ENCODE data around the gene KLF13. TPM values are rescaled to one million over a fixed set of nuclear protein-coding genes. Genes with fewer than 3 reads are reported as not detected.

The KLF13 gene
- total and polyA plus RNA-seq, 10 of the 15 experiments (the other 5 are each of a cell fraction or from before 2014, with no cell fraction given) = 20.3 to 109 (median 51.4) TPM

DNA sequence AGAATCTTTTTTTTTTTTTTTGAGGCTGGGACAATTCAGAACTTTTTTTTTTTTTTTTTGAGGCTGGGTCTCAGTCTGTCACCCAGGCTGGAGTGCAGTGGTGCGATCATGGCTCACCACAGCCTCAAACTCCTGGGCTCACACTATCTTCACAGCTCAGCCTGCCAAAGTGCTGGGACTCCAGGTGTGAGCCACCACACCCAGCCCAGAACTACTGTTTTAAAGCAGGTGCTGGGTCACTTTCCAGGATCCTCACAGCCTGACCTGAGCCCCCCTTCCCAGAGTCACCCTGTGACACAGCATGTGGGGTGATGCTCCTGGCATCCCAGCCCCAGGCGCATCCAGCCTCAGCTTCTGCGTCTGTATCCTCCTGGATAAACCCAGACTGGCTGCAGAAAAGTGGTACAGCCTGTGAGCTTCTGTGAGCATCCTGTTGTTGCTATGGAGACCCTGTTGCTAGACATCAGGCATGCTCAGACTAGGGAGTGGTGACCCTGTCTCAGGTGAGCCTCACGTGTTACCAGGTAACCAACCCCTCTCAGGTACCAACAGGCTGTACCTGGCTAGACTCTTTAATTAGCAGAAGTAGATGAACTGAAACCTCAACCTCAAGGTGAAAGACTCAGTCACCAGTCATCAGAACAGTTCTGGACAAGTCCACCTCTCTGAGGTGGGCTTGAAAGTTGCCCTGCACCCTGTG is 15.0 kb downstream of the KLF13 start:
- intact Hi-C loops (cut with micrococcal nuclease; ENCODE audit: unreplicated experiment) (no loop called here), in situ Hi-C loops (cut with MboI) (loop anchor here (25.0 kb wide), 2 partner anchors 704 to 1271 kb away; partner anchors contain the start of genes ARHGAP11A and ARHGAP11B)
- Histone ChIP-seq H3K27ac (ENCODE audit: control insufficient read depth, insufficient read depth) (peak overlapping the region; percentile 18; the same call in 1 of the 2 replicates), H3K4me2 (ENCODE audit: control insufficient read depth, insufficient read depth) (peak overlapping the region; percentile 80), H3K27me3 (replicated peaks in 1 of 2; ENCODE audit: control insufficient read depth in 2 of 2, insufficient read depth in 2 of 2, low read length in 1 of 2) (no peaks in the 10 kb centered on the region), H4K20me1 (ENCODE audit: control insufficient read depth, insufficient read depth) (peaks cover 10% of the 10 kb centered on the region), H2AFZ (ENCODE audit: control insufficient read depth, low read depth, low read length) (no peak overlapping the region), H3K9ac (ENCODE audit: control insufficient read depth, insufficient read depth, low read length) (no peak overlapping the region), H3K36me3 (ENCODE audit: control insufficient read depth in 2 of 2, insufficient read depth in 2 of 2, low read length in 1 of 2) (peaks cover 7 to 21% of the 10 kb centered on the region in 2 experiments), H3K4me1 (ENCODE audit: control insufficient read depth, insufficient read depth, low read length) (peaks cover 88% of the 10 kb centered on the region), H3K9me3 (replicated peaks; ENCODE audit: control insufficient read depth, insufficient read depth, low read length) (no peaks in the 10 kb centered on the region), H3K4me3 (no peak overlapping the region), H3K79me2 (ENCODE audit: control insufficient read depth, insufficient read depth, low read length) (peaks cover 99% of the 10 kb centered on the region)
- FAIRE-seq = no peak
- POLR2A ChIA-PET = interaction anchor here (0.6 to 1.3 kb wide), 2 partner anchors 13 to 47 kb away, joined by 3 to 4 read pairs; no protein-coding TSS in a partner anchor
- no peak for TF ChIP-seq CHD2 (IDR thresholded peaks at IDR 0.05; ENCODE audit: borderline replicate concordance, low read depth, low read length)
- TF ChIP-seq ZNF384 (IDR thresholded peaks at IDR 0.05; ENCODE audit: borderline replicate concordance, low read depth, low read length) = peak; percentile 37; the same call in 1 of the 2 replicates
- TF ChIP-seq TARDBP (IDR thresholded peaks at IDR 0.05; ENCODE audit: borderline replicate concordance) = no peak
- SMC1A ChIA-PET (ENCODE audit: uncharacterized antibody, unreplicated experiment) = interaction anchor here (1.7 to 2.0 kb wide), 2 partner anchors 12 to 13 kb away, joined by 7 to 8 read pairs; no protein-coding TSS in a partner anchor
- 82% methylated on average over 4 of the region's 4 CpGs for WGBS (ENCODE audit: insufficient coverage, insufficient replicate concordance, low lambda C conversion rate, missing lambda C conversion rate)
- no TSS peak for BruUV-seq (replicated peaks)
- RAD21 ChIA-PET (ENCODE audit: unreplicated experiment) = interaction anchor here (0.6 to 1.6 kb wide), 6 partner anchors 11 to 182 kb away, joined by 3 to 6 read pairs (median 4); no protein-coding TSS in a partner anchor
- no peak for DNase-seq (ENCODE audit: low read depth, low spot score)
- ATAC-seq = no peak
- CTCF ChIA-PET = no interaction called here

DNA sequence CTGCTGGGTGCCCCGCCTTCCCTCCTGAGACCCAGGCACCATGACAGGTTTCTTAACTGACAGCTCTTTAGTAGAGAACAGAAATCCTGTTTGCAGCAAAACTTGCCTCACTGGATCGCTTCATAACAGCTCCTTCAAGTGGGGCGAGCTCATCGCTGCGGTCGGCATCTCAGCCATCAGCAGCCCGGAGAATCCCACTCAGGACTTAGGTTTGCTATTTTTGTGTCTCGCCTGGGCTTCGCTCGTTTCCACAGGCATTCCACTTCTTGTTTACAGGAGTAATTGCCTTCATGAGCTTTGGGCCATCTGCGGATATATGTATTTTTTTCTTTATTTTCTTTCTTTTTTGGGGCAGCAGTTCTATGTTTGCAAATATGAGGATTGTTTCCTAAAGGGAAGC is 15.7 kb downstream of the KLF13 start:
- FAIRE-seq (no peak), ATAC-seq (no peak), DNase-seq (ENCODE audit: low read depth, low spot score) (no peak)
- RAD21 ChIA-PET (ENCODE audit: unreplicated experiment) = interaction anchor here (0.9 to 1.6 kb wide), 4 partner anchors 12 to 106 kb away, joined by 3 to 6 read pairs (median 4); no protein-coding TSS in a partner anchor
- Histone ChIP-seq H3K9ac (ENCODE audit: control insufficient read depth, insufficient read depth, low read length) (peak overlapping the region; percentile 7), H3K79me2 (ENCODE audit: control insufficient read depth, insufficient read depth, low read length) (peaks cover 99% of the 10 kb centered on the region), H4K20me1 (ENCODE audit: control insufficient read depth, insufficient read depth) (peaks cover 10% of the 10 kb centered on the region), H3K9me3 (replicated peaks; ENCODE audit: control insufficient read depth, insufficient read depth, low read length) (no peaks in the 10 kb centered on the region), H3K36me3 (ENCODE audit: control insufficient read depth in 2 of 2, insufficient read depth in 2 of 2, low read length in 1 of 2) (peaks cover 3 to 24% of the 10 kb centered on the region in 2 experiments; a peak in 3 of 4 replicates), H2AFZ (ENCODE audit: control insufficient read depth, low read depth, low read length) (no peak overlapping the region), H3K27me3 (replicated peaks in 1 of 2; ENCODE audit: control insufficient read depth in 2 of 2, insufficient read depth in 2 of 2, low read length in 1 of 2) (no peaks in the 10 kb centered on the region), H3K4me3 (no peak overlapping the region), H3K27ac (ENCODE audit: control insufficient read depth, insufficient read depth) (peak overlapping the region; percentile 4; the same call in 1 of the 2 replicates), H3K4me1 (ENCODE audit: control insufficient read depth, insufficient read depth, low read length) (peaks cover 88% of the 10 kb centered on the region), H3K4me2 (ENCODE audit: control insufficient read depth, insufficient read depth) (peak overlapping the region; percentile 80)
- no TSS peak for BruUV-seq (replicated peaks)
- SMC1A ChIA-PET (ENCODE audit: uncharacterized antibody, unreplicated experiment) = interaction anchor here (2.6 kb wide), 1 partner anchor 9 kb away, joined by 9 read pairs; no protein-coding TSS in a partner anchor
- CTCF ChIA-PET = interaction anchor here (0.7 kb wide), 1 partner anchor 10 kb away, joined by 3 read pairs; no protein-coding TSS in a partner anchor
- in situ Hi-C loops (cut with MboI) (loop anchor here (25.0 kb wide), 2 partner anchors 705 to 1270 kb away; partner anchors contain the start of genes ARHGAP11A and ARHGAP11B), intact Hi-C loops (cut with micrococcal nuclease; ENCODE audit: unreplicated experiment) (no loop called here)
- POLR2A ChIA-PET = interaction anchor here (0.6 to 1.3 kb wide), 2 partner anchors 14 to 48 kb away, joined by 3 to 4 read pairs; no protein-coding TSS in a partner anchor
- TF ChIP-seq, protein P1, sequence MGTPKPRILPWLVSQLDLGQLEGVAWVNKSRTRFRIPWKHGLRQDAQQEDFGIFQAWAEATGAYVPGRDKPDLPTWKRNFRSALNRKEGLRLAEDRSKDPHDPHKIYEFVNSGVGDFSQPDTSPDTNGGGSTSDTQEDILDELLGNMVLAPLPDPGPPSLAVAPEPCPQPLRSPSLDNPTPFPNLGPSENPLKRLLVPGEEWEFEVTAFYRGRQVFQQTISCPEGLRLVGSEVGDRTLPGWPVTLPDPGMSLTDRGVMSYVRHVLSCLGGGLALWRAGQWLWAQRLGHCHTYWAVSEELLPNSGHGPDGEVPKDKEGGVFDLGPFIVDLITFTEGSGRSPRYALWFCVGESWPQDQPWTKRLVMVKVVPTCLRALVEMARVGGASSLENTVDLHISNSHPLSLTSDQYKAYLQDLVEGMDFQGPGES (IDR thresholded peaks at IDR 0.05) = no peak
- TF ChIP-seq RFX5 (IDR thresholded peaks at IDR 0.05; ENCODE audit: low read depth, low read length) (no peak), SREBF1 (IDR thresholded peaks at IDR 0.05; ENCODE audit: low read length) (no peak), POLR2AphosphoS5 (IDR thresholded peaks at IDR 0.05; ENCODE audit: low read length) (0 out of 2 replicates have a peak, but pooled peaks have one; percentile 12), NR2C1 (IDR thresholded peaks at IDR 0.05) (no peak), RB1 (IDR thresholded peaks at IDR 0.05; ENCODE audit: borderline replicate concordance) (no peak)
- WGBS (ENCODE audit: insufficient coverage, insufficient replicate concordance, low lambda C conversion rate, missing lambda C conversion rate) = 88% methylated on average over 11 of the region's 11 CpGs
